GM10248 (cell line): ENCODE results near the gene TSPAN16.

Experiments used
- CTCF ChIA-PET: fragments of 300-600 bp; sonication (Branson Sonifier 250); formaldehyde crosslinking; extraction: SDS; loops from one replicate; lab custom pipeline; 2021; ENCODE audit warnings: antibody characterized with exemption; lab: Yijun Ruan, JAX
- POLR2A ChIA-PET: fragments of 350-650 bp; sonication (Branson Sonifier 250); formaldehyde crosslinking; extraction: SDS; loops from one replicate; lab custom pipeline; 2020; ENCODE audit warnings: antibody characterized with exemption; lab: Yijun Ruan, JAX
- DNase-seq: peaks from one replicate; pipeline ENCODE4 v3.0.0; 2012; ENCODE audit errors: extremely low spot score
- TF ChIP-seq, protein P1 (sequence below): IDR thresholded peaks from 2 replicates; pipeline ENCODE4 v1.5.1; 2012; ENCODE audit warnings: mild to moderate bottlenecking, low read depth; ENCODE audit errors: extremely low read depth, missing control alignments, control extremely low read depth

TSPAN16 gene, protein sequence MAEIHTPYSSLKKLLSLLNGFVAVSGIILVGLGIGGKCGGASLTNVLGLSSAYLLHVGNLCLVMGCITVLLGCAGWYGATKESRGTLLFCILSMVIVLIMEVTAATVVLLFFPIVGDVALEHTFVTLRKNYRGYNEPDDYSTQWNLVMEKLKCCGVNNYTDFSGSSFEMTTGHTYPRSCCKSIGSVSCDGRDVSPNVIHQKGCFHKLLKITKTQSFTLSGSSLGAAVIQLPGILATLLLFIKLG

DNA sequence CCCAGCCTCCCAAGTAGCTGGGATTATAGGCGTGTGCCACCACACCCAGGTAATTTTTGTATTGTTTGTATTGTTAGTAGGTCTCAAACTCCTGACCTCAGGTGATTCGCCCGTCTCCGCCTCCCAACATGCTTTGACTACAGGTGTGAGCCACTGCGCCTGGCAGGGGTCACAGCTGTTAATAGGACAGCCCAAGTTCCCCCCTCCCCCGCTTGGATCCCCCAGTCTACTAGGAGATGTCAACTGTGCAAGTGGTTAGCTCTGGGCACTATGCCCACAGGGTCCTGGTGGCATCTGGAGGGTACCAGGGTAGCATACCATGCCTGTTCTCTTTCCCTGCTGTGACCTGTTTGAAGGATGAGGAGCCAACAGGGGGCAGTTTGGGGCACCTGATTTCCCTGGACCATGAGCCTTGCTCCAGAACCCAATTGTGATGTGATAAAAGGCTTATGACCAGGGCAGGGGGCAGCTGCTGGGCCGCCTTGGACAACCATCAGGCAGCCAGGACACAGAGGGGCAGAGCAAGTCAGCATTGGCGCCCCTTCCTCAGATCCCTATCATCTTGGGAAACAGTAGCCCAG, at the start of gene TSPAN16:
Gene TSPAN16 (plus strand): TSS at position 496 of the 581 bp plus-strand sequence. CDS start 138 bp downstream, outside the sequence.
- POLR2A ChIA-PET: no interaction called here
- CTCF ChIA-PET: interaction anchor here (0.9 to 2.7 kb wide), 8 partner anchors 10 to 187 kb away, joined by 3 to 10 read pairs (median 4); no protein-coding TSS in a partner anchor
- TF ChIP-seq, protein P1, sequence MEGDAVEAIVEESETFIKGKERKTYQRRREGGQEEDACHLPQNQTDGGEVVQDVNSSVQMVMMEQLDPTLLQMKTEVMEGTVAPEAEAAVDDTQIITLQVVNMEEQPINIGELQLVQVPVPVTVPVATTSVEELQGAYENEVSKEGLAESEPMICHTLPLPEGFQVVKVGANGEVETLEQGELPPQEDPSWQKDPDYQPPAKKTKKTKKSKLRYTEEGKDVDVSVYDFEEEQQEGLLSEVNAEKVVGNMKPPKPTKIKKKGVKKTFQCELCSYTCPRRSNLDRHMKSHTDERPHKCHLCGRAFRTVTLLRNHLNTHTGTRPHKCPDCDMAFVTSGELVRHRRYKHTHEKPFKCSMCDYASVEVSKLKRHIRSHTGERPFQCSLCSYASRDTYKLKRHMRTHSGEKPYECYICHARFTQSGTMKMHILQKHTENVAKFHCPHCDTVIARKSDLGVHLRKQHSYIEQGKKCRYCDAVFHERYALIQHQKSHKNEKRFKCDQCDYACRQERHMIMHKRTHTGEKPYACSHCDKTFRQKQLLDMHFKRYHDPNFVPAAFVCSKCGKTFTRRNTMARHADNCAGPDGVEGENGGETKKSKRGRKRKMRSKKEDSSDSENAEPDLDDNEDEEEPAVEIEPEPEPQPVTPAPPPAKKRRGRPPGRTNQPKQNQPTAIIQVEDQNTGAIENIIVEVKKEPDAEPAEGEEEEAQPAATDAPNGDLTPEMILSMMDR: no peak
- DNase-seq: no peak

DNA sequence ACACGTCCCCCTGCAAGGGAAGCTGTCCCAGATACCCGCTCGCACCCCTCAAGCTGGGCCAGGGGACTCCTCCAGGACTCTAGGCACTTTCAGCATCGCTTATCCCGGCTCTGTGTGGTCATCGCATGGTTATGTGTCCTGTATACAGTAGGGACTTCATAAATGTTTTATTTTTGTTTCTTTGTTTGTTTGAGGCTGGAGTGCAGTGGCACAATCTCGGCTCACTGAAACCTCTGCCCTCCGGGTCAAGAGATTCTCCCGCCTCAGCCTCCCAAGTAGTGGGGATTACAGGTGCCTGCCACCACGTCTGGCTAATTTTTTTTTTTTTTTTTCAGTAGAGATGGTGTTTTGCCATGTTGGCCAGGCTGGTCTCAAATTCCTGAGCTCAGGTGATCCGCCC, 49.0 kb upstream of the TSPAN16 start:
- ChIA-PET POLR2A (no interaction called here), CTCF (no interaction called here)
- TF ChIP-seq, protein P1: no peak
- no peak for DNase-seq

DNA sequence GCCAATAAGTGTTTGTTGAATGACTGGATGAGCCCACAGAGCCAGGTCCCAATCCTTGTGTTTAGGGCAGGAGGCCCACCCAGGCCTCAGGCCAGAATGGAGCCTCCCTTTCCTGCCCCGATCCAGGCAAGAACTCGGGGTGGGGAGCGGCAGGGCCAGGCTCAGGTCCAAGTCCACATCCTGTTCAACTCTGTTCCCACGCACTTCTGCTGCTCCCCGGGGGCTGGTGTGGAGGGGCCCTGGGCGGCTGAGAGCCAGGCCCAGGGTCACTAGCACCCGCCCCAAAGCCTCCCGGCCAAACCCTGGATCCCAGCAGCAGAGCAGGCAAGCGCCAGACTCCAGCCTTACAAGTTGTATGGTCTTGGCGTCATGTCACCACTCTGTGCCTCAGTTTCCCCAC, 48.6 kb upstream of the TSPAN16 start:
- ChIA-PET CTCF (no interaction called here), POLR2A (no interaction called here)
- no peak for DNase-seq
- TF ChIP-seq, protein P1: no peak

DNA sequence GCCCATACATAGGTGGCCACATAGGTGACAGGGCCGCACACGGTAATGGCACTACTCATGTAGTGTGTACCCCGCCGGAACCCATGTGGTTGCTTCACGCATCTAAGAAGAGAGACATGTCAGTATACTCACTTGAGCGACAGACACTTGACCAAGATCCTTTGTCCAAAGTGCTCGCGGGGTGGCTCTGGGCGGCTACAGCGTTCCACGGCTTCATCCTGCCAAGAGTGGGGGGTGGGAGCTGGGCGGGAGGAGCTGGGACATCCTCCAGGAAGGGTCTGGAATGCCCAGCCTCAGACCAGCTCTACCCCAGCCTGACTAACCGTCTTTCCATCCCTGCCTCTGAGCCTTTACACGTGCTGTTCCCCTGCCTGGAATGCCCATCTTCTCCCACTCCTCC, 48.0 kb upstream of the TSPAN16 start:
- no peak for DNase-seq
- TF ChIP-seq, protein P1: no peak
- CTCF ChIA-PET: no interaction called here
- POLR2A ChIA-PET: no interaction called here

DNA sequence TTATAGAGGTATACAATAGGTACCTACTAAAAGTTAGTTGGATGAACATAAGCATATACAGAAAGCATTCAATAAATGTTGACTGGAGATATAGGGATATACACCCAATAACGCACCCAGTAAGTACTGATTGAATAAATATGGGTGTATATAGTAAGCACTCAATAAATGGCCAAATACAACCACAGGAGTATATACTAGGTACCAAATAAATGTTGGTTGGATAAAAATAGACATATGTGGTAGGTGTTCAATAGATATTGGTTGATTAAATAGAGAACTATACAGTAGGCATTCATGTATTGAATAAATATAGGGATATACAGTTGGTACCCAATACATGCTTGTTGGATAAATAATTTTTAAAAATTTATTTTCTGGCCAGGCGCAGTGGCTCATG, 47.1 kb upstream of the TSPAN16 start:
- TF ChIP-seq, protein P1: no peak
- POLR2A ChIA-PET: no interaction called here

DNA sequence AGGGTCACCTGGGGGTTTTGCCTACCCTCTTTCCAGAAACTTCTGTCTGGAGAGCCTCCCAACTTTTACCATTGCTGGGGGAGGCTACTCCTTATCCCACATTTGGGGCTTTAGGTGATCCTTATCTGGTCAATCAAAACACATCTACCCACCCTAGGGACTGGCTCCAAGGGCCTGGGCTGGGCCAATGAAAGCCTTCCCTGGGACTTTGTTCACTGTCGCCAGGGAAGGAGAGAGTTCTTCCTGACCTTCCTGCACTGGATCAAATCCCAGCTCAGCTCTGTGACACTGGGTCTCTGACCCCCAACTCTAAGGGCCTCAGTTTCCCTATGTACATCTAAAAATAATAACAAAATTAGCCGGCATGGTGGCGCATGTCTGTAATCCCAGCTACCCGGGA, 44.7 kb upstream of the TSPAN16 start:
- no peak for DNase-seq
- TF ChIP-seq, protein P1: no peak
- CTCF ChIA-PET: interaction anchor here (1.0 to 1.9 kb wide), 3 partner anchors 8 to 232 kb away, joined by 4 read pairs; no protein-coding TSS in a partner anchor
- POLR2A ChIA-PET: no interaction called here

More for the DNA sequence above, 47.1 kb upstream of the TSPAN16 start:
- CTCF ChIA-PET: interaction anchor here (1.8 kb wide), 1 partner anchor 23 kb away, joined by 5 read pairs; no protein-coding TSS in a partner anchor
- DNase-seq: no peak
